GM13976 (cell line): ENCODE measurements around the gene COMMD3.

Source experiments
- DNase-seq: peaks from one replicate; pipeline ENCODE4 v3.0.0; 2012; ENCODE audit warnings: low spot score
- in situ Hi-C: fragments of 300-500 bp; cut with MboI; formaldehyde crosslinking; loops from one replicate; pipeline ENCODE4 v1.12.0; 2022; ENCODE audit warnings: low sequenced_read_pairs, mixed read lengths, inconsistent platforms; ENCODE audit not compliant: unreplicated experiment
- TF ChIP-seq, protein P1 (sequence below): IDR thresholded peaks from 2 replicates; pipeline ENCODE4 v1.5.1; 2012; ENCODE audit warnings: borderline replicate concordance, mild to moderate bottlenecking; ENCODE audit not compliant: insufficient read depth; ENCODE audit errors: extremely low read depth, missing control alignments, control extremely low read depth

The COMMD3 gene

DNA sequence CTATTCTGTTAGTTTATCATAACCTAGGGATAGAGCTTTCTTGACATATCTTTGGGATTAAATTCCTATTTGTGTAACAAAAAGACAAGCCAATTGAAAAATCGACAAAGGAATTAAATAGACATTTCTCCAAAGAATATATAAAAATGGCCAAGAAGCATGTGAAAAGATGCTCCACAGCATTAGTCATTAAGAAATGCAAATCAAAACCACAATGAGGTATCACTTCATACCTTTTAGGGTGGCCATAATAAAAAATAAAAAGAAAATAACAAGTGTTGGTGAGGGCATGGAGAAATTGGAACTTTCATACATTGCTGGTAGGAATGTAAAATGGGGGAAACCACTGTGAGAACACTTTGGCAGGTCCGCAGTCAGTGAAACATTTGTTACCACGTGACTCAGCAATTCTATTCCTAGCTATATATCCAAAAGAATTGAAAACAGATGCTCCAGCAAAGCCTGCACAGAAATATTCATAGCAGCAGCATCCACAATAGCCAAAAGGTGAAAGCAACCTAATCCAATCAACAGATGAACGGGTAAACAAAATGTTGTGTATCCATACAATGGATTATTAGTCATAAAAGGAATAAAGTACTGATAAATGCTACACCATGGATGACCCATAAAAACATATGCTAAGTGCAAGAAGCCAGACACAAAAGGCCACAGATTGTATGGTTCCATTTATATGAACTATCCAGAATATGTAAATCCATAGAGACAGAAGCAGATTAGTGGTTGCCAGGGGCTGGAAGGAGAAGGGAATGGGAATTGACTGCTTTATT is 49.7 kb downstream of the COMMD3 start:
- in situ Hi-C loops: no loop called here
- TF ChIP-seq, protein P1, sequence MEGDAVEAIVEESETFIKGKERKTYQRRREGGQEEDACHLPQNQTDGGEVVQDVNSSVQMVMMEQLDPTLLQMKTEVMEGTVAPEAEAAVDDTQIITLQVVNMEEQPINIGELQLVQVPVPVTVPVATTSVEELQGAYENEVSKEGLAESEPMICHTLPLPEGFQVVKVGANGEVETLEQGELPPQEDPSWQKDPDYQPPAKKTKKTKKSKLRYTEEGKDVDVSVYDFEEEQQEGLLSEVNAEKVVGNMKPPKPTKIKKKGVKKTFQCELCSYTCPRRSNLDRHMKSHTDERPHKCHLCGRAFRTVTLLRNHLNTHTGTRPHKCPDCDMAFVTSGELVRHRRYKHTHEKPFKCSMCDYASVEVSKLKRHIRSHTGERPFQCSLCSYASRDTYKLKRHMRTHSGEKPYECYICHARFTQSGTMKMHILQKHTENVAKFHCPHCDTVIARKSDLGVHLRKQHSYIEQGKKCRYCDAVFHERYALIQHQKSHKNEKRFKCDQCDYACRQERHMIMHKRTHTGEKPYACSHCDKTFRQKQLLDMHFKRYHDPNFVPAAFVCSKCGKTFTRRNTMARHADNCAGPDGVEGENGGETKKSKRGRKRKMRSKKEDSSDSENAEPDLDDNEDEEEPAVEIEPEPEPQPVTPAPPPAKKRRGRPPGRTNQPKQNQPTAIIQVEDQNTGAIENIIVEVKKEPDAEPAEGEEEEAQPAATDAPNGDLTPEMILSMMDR: no peak

DNA sequence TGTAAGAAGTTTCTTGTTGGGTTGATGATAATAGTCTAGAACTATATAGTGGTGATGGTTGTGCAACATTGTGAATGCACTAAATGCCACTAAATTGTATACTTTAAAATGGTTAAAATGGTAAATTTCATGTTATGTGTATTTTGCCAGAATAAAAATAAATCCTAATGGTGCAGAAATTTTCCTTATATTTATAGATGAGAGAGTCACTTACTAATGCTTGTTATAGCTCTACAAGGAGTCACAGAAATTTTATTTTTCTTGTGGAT is 50.2 kb downstream of the COMMD3 start:
- TF ChIP-seq, protein P1: no peak
- in situ Hi-C loops: no loop called here
- DNase-seq: no peak

More for the DNA sequence above, 49.7 kb downstream of the COMMD3 start:
- no peak for DNase-seq

DNA sequence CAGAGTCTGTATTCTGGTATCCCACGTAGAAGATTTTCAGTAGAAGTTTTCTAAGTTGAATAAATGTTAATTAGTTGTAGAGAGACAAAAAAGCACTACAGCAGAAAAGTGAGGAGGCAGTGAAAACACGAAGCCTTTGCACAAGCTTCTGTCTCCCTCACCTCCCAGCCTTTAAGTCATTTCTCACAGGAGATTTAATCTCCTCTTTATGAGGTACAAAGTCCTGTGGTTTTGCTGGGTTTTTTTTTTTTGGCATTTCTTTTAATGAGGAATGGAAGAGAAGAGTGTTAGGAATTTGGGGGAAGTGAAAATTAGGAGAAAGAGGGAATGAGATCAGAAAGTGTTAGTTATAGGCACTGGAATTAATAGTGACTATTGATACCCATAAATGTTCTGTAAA is 50.6 kb downstream of the COMMD3 start:
- in situ Hi-C loops: no loop called here
- TF ChIP-seq, protein P1: no peak
- no peak for DNase-seq

DNA sequence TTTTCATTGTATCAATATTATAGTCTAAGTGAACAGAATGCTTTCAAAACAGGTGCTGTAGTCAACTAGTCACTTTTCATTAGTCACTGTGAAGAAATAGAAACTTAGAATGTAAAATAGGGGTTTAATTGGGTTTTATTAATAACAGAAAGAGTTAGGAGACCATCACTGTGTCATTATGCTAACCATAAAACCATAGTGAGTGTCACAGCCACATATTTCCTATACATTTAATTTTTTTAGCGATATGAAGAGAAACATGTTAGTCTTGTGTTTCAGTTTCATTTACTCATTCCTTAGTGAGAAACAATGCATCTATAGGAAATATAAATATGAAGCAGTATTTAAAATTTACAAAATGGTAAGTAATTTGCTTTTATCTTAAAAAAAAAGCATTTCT is 51.3 kb downstream of the COMMD3 start:
- DNase-seq: no peak
- in situ Hi-C loops: no loop called here
- TF ChIP-seq, protein P1: no peak

DNA sequence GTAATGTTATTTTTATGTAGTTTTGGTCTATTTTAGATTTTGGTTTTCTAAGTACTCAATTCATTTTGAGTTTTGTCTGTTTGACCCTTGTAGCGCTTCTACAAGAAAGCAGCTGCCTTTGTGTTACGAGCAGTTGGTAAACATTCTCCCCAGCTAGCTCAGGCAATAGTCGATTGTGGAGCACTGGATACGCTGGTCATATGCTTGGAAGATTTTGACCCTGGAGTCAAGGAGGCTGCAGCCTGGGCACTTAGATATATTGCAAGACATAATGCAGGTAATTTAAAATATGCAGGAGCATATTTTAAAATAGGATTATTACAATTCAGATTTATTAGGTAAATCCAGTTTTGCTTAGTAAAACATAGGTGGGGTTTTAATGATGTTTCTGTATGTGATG is 52.2 kb downstream of the COMMD3 start:
- in situ Hi-C loops: no loop called here
- TF ChIP-seq, protein P1: no peak

DNA sequence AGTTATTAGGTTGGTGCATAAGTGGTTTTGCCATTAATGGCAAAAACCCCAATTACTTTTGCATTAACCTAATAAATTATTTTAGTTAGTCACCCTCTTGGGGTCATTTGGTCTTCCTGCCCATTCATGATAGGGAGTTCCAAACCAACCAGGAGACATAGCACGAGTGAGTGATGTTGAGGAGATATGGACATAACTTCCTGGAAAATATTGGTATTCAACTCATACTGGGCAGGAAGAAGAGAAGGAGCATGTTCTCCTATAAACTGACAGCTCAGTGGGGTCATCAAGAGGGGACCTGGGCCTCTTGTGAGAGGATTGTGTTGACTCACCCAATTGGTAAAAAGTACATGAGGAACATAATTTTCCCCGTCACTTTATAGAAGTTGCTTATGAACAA is 52.8 kb downstream of the COMMD3 start:
- TF ChIP-seq, protein P1: no peak
- DNase-seq: no peak
- in situ Hi-C loops: no loop called here

More for the DNA sequence above, 52.2 kb downstream of the COMMD3 start:
- no peak for DNase-seq
